ENCODE data around the gene RPS6KA6. TPM values are rescaled to one million over a fixed set of nuclear protein-coding genes. Genes with fewer than 3 reads are reported as not detected.

Gene RPS6KA6
- total and polyA plus RNA-seq, 2 of the 13 experiments (the other 11 are each of a cell fraction or from before 2014, with no cell fraction given), result not detected

DNA sequence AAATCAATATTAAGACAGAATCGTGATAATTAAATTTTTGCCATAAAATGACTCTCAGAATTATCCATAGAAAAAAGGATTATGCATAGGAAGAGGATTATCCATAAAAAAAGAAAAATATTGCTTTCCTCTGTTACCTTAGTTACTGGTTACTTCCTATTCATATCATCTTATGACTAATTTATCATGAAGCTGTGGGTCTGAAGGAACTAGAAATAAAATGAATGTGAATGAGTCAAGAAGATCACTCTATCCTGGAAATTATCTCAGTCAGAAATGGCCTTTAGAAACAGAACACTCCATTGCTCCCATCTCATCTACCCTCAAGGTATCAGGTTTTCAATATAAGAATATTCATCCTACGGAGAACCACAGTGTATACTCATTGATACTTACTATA is 19.4 kb downstream of the RPS6KA6 start (continued):
- TF ChIP-seq ZNF136 (CRISPR knock-in tag; IDR thresholded peaks at IDR 0.05; ENCODE audit: low read depth) (no peak), KLF9 (CRISPR knock-in tag; IDR thresholded peaks at IDR 0.05; ENCODE audit: low read depth) (no peak), GTF3A (CRISPR knock-in tag; conservative IDR thresholded peaks at IDR 0.05) (no peak), NBN (conservative IDR thresholded peaks at IDR 0.05) (no peak), POLR2G (IDR thresholded peaks at IDR 0.05; ENCODE audit: low read depth, low read length) (no peak), ZNF367 (CRISPR knock-in tag; IDR thresholded peaks at IDR 0.05; ENCODE audit: borderline replicate concordance) (no peak)
- TF ChIP-seq, protein P1, sequence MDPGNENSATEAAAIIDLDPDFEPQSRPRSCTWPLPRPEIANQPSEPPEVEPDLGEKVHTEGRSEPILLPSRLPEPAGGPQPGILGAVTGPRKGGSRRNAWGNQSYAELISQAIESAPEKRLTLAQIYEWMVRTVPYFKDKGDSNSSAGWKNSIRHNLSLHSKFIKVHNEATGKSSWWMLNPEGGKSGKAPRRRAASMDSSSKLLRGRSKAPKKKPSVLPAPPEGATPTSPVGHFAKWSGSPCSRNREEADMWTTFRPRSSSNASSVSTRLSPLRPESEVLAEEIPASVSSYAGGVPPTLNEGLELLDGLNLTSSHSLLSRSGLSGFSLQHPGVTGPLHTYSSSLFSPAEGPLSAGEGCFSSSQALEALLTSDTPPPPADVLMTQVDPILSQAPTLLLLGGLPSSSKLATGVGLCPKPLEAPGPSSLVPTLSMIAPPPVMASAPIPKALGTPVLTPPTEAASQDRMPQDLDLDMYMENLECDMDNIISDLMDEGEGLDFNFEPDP (CRISPR knock-in tag; conservative IDR thresholded peaks at IDR 0.05), result no peak
- TF ChIP-seq, protein P2, sequence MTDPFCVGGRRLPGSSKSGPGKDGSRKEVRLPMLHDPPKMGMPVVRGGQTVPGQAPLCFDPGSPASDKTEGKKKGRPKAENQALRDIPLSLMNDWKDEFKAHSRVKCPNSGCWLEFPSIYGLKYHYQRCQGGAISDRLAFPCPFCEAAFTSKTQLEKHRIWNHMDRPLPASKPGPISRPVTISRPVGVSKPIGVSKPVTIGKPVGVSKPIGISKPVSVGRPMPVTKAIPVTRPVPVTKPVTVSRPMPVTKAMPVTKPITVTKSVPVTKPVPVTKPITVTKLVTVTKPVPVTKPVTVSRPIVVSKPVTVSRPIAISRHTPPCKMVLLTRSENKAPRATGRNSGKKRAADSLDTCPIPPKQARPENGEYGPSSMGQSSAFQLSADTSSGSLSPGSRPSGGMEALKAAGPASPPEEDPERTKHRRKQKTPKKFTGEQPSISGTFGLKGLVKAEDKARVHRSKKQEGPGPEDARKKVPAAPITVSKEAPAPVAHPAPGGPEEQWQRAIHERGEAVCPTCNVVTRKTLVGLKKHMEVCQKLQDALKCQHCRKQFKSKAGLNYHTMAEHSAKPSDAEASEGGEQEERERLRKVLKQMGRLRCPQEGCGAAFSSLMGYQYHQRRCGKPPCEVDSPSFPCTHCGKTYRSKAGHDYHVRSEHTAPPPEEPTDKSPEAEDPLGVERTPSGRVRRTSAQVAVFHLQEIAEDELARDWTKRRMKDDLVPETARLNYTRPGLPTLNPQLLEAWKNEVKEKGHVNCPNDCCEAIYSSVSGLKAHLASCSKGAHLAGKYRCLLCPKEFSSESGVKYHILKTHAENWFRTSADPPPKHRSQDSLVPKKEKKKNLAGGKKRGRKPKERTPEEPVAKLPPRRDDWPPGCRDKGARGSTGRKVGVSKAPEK (CRISPR knock-in tag; IDR thresholded peaks at IDR 0.05; ENCODE audit: borderline replicate concordance), result no peak
- TF ChIP-seq, protein P3, sequence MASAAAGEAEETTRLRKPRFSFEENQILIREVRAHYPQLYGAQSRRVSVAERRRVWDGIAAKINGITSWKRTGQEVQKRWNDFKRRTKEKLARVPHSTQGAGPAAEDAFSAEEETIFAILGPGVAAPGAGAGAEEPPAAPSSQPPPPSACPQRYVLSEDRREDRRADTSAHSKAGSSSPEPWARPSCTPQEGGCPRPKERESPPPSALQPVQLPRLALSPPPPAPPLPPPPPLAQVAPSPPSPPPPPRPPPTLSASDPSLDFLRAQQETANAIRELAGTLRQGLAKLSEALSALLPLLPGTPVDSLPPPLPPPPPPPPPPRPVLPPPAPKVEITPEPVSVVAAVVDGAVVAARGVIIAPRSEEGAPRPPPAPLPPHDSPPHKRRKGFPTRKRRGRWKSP (CRISPR knock-in tag; IDR thresholded peaks at IDR 0.05), result no peak
